HG02852 (cell line): ENCODE results near the gene DELE1.
A peak's percentile ranks its signal among the peaks of the same experiment; 100 is the strongest.

Experiments used
- ATAC-seq: cut with Tn5 transposase; IDR thresholded peaks from one replicate; pipeline ENCODE4 v1.9.1; 2021; ENCODE audit warnings: mild to moderate bottlenecking, moderate library complexity; ENCODE audit not compliant: unreplicated experiment

DELE1 gene

GRCh38 chr5:141952020-141952419 lies 28.3 kb downstream of the DELE1 start:
- ATAC-seq: no peak

GRCh38 chr5:141954194-141954593 lies 30.5 kb downstream of the DELE1 start:
- no peak for ATAC-seq

- ATAC-seq: no peak
These were observed 33.8 kb downstream of the DELE1 start for GRCh38 chr5:141957367-141957996.

- ATAC-seq: no peak
These were observed 34.4 kb downstream of the DELE1 start, which contains the start of gene PCDH12 for GRCh38 chr5:141958113-141958512. Gene PCDH12 (minus strand): TSS chr5:141958202. CDS start chr5:141957851, 351 bp downstream.

- no peak for ATAC-seq
These were observed 35.0 kb downstream of the DELE1 start for GRCh38 chr5:141958546-141959172.

GRCh38 chr5:141960018-141960417 lies 36.3 kb downstream of the DELE1 start:
- ATAC-seq: no peak

GRCh38 chr5:141960449-141961323 lies 37.0 kb downstream of the DELE1 start:
- ATAC-seq: peak; percentile 95

- no peak for ATAC-seq
These were observed 37.8 kb downstream of the DELE1 start for GRCh38 chr5:141961466-141961865.

GRCh38 chr5:141963701-141964100 lies 40.0 kb downstream of the DELE1 start:
- no peak for ATAC-seq

GRCh38 chr5:141965071-141965470 lies 41.4 kb downstream of the DELE1 start:
- ATAC-seq: no peak

GRCh38 chr5:141966275-141966962 lies 42.7 kb downstream of the DELE1 start:
- no peak for ATAC-seq

GRCh38 chr5:141966963-141967333 lies 43.3 kb downstream of the DELE1 start:
- ATAC-seq: no peak

- ATAC-seq: peak; percentile 89
These were observed 45.4 kb downstream of the DELE1 start, which contains the start of gene RNF14 for GRCh38 chr5:141968914-141969608. Gene RNF14 (plus strand): TSS chr5:141969105. CDS start chr5:141973589, 4,484 bp downstream.

- ATAC-seq: peak; percentile 48
These were observed 46.4 kb downstream of the DELE1 start for GRCh38 chr5:141969783-141970771.

- no peak for ATAC-seq
These were observed 50.4 kb downstream of the DELE1 start for GRCh38 chr5:141973871-141974595.

- ATAC-seq: no peak
These were observed 52.5 kb downstream of the DELE1 start for GRCh38 chr5:141976176-141976575.

GRCh38 chr5:141978389-141978788 lies 54.7 kb downstream of the DELE1 start:
- no peak for ATAC-seq

- ATAC-seq: no peak
These were observed 59.0 kb downstream of the DELE1 start for GRCh38 chr5:141982626-141983025.

- no peak for ATAC-seq
These were observed 62.4 kb downstream of the DELE1 start for GRCh38 chr5:141986072-141986471.
